ENCODE results near the gene GHDC.

GRCh38 chr17:42167807-42168206, 26.5 kb downstream of the GHDC start:
- TF ChIP-seq POLR2A (IDR thresholded peaks at IDR 0.05; ENCODE audit: low read length) (no peak), GATA1 (IDR thresholded peaks at IDR 0.05; ENCODE audit: low read depth, low read length) (no peak)

Data from erythroblast (primary cell).